HG03139 (cell line): ENCODE measurements around the gene CFAP20DC.
A peak's percentile ranks its signal among the peaks of the same experiment; 100 is the strongest.
"Not testable (repeated sequence)": the region's sequence is repeated elsewhere in the genome, so short reads cannot be mapped to it uniquely, and the experiment has no call there.

Experiments used
- ATAC-seq: cut with Tn5 transposase; IDR thresholded peaks from one replicate; pipeline ENCODE4 v1.9.1; 2021; ENCODE audit not compliant: unreplicated experiment

Gene CFAP20DC

DNA sequence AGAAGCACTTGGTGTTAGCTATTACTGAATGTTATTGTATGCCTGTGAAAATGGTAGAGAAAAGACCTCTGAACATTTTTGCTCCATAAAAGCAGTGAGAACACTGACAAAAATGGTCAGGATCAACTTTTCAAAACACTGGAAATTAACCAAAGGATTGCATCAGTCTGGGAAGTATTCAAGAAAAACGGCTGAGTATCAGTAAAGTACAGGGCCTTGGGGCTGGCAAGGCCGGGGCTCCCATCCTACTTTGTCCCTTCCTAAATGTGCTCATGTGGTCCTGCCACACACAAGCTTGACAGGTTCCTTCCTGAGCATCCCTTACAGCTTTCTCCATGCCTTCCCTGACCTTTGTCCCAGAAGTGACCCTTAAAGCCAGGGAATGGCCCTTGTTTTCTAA, 84.0 kb downstream of the CFAP20DC start:
- no peak for ATAC-seq

DNA sequence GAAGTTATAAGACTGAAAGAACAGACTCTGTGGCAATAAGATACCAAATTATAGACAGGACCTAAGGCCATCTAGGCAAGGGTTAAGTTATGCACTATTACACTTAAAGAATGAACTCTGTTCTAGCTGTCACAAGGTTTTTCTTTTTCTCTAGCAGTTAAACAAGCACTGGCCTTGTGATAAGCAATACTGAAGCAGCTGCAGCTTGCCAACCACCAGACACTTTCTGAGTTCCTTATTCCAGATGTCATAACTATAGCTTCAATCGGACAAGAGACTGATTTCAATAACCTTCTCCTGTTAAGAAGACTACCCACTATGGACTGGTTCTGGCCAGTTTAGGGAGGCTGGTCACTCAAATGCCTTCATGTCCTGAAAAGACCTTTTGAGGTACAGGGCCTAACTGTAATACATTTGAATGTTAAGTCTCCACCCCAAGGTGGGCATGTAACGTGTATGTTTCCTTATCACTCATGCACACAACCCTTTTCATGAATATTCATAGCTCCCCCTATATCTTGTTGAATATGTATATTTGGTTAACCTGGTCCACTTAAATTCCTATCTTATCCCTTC, 85.8 kb downstream of the CFAP20DC start:
- no peak for ATAC-seq

DNA sequence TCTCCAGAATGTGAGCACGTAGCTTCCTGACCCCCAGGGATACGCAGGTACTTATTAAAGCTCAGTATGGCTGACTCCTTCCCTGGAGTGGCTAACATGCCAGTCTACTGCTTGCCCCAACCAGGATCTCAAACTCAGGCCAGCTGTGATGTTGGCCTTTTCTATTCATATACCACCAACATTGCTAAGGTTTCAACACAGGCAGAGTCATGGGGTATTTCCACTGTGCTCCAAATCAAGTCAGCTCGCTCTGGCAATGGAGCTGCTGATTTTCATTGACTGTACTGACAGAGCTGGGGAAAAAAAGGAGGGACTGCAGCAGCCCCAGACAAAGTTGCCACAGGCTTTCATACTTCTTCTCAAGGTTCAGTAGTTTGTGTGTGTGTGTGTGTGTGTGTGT, 87.0 kb downstream of the CFAP20DC start:
- no peak for ATAC-seq

DNA sequence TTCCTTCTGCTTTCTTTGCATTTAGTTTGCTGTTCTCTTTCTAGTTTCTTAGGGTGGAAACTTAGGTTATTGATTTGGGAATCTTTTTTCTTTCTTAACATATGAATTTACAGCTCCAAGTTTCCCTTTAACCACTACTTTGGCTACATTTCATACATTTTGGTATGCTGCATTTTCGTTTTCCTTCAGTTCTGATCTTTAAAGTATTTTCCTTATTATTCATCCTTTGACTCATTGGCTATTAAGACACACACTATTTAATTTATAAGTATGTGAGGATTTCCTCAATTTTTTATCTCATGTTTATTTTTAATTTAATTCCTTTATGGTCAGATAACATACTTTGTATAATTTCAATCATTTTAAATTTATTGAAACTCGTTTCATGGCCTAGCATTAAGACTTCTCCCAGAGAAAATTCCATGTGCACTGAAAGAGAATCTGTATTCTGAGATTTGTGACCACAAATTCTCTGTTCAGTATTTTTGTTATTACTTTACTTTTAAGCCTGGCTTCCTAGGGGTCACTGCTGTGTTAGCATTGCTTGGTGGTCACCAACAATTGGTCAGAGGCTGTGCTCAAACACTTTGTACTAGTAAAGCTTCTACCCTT, 87.7 kb downstream of the CFAP20DC start:
- no peak for ATAC-seq

DNA sequence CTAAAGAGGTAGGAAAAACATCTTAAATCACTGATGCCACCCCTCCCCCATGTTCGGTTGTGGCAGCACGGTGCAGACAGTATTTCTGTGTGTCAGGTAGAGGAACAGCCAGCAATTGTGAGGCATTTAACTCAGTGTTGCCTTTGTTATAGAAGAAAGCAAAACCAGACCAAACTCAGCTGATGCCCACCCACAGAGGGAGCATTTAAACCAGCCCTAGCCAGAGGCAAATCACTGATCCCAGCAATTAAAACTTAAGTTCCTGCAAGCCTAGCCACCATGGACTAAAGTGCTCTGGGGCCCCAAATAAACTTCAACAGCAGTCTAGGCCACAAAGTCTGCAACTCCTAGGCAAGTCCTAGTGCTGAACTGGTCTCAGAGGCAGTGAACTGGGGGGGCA, 94.5 kb downstream of the CFAP20DC start:
- no peak for ATAC-seq

DNA sequence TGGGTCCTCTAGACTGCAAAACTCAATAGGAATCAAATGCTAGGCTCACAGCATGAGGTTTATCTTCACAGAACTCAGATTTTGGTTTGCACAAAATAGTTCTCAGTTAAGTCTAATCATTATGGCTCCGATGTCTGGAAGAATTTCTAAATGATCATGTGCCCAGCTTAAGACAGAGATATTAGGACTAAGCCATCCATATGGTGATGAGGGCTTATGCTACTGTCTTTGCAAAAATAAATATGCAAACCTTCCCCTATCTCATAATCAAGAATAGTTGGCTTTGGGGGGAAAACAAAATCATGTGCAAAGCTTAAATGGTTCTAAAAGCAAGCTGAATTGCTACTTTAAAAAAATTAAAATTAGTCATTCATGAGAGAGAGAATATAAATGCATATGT, 96.5 kb downstream of the CFAP20DC start:
- ATAC-seq, result no peak

DNA sequence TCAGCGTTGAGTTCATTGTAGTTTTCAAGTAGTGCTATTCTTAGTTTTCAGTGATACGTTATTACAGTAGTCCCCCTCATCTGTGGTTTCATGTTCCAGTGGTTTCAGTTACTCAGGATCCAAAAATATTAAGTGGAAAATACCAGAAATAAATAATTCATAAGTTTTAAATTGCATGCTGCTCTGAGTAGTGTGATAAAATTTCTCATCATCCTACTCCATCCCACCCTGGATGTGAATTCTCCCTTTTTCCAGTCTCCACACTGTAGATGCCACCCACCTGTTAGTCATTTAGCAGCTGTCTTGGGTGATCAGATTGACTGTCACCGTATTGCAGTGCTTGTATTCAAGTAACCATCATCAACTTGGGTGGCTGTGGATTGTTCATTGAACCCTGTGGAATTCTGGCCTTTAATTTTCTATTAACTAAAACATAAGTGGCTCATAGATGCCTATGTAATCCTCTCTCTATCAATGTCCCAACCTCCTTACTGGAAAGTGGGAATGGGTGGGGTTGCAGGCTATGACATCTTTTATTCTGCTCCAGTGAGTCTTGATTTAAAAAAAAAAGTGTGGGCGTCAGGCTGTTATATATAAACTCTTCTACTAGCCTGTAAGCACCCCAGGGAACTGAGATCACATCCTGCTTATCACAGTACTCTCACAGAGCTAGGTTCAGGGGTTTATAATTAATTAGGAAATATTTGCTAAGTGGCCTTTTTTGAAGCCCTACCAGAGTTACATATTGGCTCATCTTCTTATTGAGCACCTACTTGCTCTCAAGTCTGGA, 97.5 kb downstream of the CFAP20DC start:
- peak; percentile 80 for ATAC-seq

DNA sequence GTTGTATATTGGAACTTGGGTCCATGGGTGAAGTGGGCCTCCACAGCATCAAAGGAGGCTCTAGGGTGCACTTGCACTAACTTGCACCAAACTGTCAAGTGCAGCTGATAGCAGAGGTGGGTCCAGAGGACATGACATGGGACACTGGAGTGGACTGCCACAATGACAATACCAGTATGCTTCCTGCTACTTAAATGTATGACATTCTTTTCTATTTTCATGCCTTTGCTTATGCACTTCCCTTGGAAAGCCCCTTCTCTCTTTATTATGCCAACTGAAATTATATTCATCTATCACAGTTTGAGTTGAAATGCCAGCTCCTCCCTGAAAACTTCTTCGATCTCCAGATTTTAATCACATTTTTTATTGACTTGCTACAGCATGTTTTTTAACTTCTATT, 101.8 kb downstream of the CFAP20DC start:
- no peak for ATAC-seq

DNA sequence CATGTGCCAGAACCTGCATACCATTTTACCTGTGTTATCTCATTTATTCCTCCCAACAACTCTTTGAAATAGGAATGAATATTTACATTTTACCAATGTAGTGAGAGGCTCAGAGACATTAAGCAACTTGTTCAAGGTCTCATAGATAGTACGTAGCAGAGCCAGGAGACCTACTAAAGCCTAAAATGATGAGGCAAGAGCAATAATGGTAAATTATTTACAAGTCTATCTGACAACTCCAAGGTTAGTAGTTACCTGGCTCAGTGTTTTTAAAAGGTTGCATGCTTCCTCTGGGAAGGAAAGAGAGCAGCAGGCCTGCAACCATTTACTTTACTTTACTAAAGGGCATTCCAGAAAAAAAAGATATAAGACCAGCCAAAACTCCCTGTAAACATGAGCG, 103.0 kb downstream of the CFAP20DC start:
- no peak for ATAC-seq

DNA sequence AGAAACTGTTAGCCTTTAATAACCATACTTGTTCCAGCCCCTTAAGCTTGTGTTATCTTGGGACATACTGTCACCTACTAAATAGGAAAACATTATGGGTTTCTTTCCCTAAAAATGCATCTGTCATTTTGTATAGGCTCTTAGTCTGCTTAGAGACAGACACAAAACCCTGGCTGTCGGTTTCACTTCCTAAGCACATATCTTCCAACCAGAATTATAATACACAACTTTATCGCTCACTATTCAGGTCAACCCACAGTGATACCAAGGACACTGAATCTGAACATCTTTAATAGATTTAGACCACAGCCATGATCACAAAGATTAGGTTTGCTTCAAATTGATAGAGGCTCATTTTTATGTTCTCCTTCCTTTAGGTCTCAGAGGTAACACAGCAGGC, 111.8 kb downstream of the CFAP20DC start:
- ATAC-seq, result no peak

DNA sequence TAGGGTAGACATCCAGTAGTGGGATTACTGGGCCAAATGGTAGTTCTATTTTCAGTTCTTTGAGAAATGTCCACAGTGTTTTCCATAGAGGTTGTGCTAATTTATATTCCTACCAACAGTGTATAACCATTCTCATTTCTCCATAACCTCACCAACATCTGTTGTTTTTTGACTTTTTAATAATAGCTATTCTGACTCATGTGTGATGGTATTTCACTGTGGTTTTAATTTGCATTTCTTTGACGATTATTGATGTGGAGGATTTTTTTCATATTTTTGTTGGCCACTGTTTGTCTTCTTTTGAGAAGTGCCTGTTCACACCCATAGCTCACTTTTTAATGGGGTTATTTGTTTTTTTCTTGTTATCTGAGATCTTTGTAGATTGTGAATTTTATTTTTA, 125.2 kb downstream of the CFAP20DC start:
- ATAC-seq, result no peak

DNA sequence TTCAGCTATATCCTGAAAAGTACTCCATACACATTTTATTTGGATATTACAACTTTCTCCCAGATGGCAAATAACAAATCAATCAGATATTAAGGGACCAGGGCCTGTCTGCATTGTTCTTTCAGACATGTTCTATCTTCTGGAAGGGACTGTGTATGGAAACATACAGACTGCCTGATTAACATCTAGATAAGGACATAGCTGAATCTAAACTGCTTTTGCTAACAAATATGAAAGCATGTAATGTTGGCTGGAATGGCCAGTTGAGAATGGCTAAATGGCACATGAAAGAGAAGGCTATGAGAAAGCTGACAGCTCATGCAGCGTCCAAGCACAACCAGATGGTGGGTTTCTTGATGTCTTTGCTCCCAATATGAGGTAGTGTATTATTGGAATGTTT, 149.4 kb downstream of the CFAP20DC start:
- ATAC-seq, result no peak

DNA sequence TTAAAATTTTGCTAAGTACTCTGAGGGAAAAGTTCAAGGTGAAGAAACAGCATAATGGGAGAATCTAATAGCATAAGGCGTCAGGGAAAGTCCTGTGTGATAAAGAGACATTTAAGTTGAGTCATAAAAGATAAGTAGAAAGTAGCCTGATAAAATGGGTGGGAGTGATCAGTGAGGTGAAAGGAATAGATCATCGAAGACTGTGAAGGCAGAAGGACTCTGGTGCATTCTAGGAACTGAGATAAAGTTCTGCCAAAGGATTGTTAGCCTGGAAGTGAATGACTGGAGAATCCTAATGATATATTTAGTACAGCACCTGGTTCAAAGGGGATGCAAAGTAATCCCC, 149.9 kb downstream of the CFAP20DC start:
- no peak for ATAC-seq

DNA sequence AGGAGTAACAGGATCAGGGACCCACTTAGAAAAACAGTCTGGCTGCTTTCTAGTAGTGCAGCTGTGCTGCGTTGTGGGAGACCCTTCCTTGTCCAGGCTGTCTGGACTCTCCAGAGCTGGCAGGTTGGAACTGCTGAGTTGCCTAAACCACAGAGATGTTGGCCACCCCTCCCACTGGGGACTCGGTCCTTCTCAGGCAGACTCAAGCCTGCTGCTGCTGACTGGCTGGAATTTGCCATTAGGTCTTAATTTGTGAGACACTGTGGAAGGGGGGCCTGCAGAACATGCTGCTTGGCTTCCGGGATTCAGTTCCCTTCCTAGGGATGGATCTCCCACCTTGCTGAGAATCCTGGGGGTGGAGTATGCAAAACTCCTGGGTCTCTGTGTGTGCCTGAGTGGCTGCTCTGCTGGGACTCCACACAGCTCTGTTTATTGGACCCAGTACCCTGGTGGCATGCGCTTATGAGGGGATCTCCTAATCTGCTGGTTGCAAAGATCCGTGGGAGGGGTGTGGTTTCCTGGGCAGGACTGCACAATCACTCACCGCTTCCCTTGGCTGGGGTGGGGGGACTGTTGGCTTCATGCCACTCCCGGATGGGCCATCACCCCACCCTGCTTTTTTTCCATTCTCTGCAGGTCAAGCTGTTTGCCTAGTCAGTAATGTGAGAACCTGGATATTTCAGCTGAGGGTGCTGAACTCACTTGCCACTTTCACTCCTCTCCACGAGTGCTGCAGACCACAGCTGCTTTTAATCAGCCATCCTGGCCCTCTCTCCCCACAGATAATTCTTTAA, 150.5 kb downstream of the CFAP20DC start:
- ATAC-seq, result peak; percentile 62

DNA sequence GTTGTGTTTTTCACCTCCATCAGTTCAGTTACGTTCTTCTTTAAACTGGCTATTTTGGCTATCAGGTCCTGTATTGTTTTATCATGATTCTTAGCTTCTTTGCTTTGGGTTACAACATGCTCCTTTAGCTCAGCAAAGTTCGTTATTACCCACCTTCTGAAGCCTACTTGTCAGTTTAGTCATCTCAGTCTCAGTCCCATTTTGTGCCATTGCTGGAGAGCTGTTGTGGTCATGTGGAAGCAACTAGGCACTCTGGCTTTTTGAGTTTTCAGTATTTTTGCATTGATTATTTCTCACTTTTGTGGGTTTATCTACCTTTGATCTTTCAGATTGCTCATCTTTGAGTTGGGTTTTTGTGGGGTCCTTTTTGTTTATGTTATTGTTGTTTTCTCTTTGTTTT, 151.3 kb downstream of the CFAP20DC start:
- ATAC-seq, result no peak

DNA sequence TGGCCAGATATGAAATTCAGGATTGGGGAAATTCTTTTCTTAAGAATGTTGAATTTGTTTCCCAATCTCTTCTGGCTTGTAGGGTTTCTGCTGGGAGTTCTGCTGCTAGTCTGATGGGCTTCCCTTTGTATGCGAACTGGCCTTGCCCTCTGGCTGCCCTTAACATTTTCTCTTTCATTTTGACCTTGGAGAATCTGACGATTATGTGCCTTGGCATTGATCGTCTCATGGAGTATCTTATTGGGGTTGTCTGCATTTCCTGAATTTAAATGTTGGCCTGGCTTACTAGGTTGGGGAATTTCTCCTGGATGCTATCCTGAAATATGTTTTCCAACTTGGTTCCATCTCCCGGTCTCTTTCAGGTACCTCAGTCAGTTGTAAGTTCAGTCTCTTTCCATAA, 152.2 kb downstream of the CFAP20DC start:
- no peak for ATAC-seq

DNA sequence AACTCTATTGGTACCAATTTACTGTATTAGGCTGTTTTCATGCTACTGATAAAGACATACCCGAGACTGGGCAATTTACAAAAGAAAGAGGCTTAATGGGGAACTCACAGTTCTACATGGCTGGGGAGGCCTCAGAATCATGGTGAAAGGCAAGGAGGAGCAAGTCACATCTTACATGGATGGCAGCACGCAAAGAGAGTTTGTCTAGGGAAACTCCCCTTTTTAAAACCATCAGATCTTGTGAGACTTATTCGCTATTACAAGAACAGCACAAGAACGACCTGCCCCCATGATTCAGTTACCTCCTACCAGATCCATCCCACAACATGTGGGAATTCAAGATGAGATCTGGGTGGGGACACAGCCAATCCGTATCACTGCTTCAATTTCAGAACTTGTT, 154.1 kb downstream of the CFAP20DC start:
- ATAC-seq, result not testable (repeated sequence)

DNA sequence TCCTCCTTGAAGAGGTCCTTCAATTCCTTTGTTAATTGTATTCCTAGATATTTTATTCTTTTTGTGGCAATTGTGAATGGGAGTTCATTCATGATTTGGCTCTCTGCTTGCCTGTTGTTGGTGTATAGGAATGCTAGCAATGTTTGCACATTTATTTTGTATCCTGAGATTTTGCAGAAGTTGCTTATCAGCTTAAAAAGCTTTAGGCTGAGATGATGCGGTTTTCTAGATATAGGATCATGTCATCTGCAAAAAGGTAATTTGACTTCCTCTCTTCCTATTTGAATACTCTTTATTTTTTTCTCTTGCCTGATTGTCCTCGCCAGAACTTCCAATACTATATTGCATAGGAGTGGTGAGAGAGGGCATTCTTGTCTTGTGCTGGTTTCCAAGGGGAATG, 157.3 kb downstream of the CFAP20DC start:
- ATAC-seq, result not testable (repeated sequence)

DNA sequence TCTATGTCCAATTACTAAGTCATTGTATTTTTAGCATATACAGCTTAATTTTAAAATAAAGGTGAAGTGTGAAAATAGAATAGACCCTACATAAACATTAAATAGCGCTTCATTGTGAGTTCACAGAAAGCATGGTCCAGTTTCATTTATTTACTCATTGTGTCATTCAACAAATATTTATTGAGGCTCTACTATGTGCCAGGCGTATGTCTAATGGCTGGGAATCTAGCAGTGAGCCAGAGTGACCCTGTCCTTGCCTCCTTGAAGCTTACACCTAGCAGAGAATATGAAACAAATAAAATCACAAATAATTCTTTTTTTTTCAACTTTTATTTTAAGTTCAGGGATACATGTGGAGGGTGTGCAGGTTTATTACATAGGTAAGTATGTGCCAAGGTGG, 161.7 kb downstream of the CFAP20DC start:
- ATAC-seq, result no peak

DNA sequence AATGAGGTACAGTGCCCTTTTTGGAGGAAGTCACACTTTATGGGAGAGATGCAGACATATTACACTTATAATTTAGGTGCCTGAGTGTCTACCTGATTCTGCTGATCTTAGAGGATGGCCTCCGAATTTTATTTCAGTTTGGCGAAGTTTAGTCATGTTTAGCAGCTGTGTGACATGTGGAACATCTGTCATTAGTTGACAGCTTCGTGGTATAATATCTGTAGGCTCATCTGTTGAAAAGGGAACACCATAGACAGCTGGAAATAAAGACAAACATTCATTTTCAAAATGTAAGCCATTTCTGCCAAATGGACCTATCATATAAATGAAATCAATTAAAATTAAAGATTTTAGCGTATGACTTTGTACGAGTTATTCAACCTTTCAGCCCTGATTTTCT, 165.4 kb downstream of the CFAP20DC start:
- no peak for ATAC-seq

DNA sequence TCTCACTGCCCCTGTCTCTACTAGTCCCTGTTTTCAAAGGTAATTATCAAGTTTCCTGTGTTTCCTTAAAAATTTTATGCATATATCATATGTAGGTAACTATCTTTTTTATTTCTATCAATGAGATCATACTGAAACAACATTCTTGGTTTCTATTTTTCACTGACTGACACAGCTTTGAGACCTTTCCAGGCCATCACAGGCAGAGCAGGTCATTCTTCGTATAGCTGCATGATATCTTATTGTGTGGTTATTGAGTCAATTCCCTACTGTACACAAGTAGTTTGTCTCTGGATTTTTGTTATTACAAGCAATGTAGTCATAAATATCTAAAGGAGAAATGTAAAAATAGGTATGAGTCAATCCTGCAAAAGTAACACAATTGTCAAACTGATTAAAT, 169.6 kb downstream of the CFAP20DC start:
- no peak for ATAC-seq

DNA sequence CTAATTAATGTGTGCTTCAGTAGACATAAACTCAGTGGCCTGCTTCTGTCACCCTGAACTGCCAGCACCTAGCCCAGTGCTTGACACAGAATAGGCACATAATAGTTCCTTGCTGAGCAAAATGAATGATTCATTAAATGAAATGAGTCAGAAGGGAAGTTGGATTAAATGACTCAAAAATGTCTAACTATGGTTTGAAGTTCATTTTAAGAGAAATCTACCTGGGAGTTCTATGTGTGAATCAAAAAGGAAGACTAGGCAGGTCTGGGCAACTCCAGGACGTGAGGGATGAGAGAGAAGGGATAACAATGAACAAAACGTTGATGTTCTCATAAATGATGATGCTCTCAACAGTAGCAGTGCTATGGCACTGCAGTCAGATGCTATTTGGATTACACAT, 175.0 kb downstream of the CFAP20DC start:
- ATAC-seq, result peak; percentile 73
